Activated CD4-positive, alpha-beta T cell treated with anti-CD3 and anti-CD28 coated beads, Interleukin-2, Interleukin-6, amounts not matched to agents 100 ng/mL and 50 ng/mL, durations not matched to agents 16 hours and 8 hours (primary cell): Measurements from ENCODE around the gene GALNT16.
A peak's percentile ranks its signal among the peaks of the same experiment; 100 is the strongest.
"Not testable (repeated sequence)": the region's sequence is repeated elsewhere in the genome, so short reads cannot be mapped to it uniquely, and the experiment has no call there.

Experiments
- DNase-seq: peaks from one replicate; pipeline ENCODE4 v3.0.0-alpha.2; 2020

GALNT16 gene

DNA sequence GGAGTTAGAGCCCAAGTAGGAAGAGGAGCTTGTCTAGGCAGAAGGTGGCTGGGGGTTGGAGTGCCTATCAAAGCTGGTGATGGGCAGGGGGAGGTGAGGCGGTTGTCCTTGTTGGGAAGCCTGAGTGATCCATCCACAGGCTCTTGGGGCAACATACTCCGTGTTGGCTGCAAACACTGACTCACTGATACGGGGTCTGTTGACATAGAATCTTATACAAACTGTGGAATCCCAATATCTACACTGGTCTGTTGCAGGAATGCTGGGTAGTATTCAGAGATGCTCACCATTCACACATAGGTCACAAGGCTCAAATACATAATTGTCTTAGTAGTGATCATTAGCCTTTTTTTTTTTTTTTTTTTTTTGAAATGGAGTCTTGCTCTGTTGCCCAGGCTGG lies 112.2 kb downstream of the GALNT16 start:
- no peak for DNase-seq

- no peak for DNase-seq
Observed at GRCh38 chr14:69373104-69373503, 113.1 kb downstream of the GALNT16 start.

DNA sequence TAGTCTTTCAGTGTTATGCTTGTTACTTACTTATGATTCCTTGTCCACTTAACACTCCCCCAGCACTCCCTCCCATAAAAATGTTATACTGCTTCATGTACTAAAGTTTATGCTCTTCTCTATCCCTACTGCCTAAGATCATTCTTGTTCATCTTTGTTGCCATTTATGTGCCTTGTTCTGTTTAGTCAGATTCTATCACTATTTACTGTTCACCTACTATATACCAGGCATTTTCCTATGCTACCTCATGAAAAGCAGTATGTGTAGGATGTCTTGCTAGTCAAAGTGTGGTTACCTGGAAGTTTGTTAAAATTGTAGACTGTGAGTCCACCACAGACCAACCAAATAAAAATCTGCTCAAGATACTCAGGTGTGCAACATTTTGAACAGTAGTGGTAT lies 114.3 kb downstream of the GALNT16 start:
- no peak for DNase-seq

DNA sequence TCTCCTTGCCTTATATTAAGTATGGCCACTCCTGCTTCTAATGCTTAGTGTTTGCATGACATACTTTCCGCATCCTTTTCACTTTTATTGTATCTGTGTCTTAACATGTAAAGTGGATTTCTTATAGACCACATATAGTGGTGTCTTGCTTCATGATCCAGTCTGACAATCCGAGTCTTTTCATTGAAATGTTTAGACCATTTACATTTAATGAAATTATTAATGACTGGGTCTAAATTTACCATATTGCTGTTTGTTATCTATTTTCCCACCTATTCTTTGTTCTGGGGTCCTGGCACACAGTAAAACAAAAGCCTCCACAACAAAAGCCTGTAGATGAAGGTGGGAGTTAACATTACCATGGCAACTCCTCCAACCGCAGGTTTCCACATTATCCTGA lies 115.2 kb downstream of the GALNT16 start:
- DNase-seq, result no peak

DNA sequence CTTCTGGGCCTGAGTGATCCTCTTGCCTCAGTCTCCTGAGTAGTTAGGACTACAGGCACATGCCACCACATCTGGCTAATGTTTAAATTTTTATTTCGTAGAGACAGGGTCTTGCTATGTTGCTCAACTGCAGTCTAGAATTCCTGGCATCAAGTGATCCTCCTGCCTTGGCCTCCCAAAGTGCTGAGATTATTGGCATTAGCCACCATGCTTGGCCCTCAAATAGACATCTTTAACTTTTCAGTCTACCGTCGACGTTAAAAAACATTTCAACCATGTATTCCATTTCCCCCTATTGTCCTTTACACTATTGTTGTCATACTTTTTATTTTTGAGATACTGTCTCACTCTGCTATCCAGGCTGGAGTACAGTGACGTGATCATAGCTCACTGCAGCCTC lies 115.8 kb downstream of the GALNT16 start:
- DNase-seq, result no peak

DNA sequence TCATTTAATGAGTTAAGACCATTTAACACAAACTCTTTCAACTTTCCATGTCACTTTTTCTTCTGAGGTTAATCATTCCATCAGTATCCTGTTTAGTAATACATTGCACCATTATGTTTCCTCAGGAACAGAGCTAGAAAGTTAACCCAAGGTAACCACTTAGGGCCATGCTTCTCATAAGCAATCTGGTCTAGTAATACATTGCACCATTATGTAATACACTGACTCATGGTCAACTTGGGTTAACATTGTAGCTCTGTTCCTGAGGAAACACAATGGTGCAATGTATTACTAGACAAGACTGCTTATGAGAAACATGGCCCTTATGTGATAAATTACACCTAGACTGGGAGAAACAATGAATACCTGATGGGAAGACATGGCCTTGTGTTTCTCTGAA lies 116.5 kb downstream of the GALNT16 start:
- DNase-seq, result no peak

DNA sequence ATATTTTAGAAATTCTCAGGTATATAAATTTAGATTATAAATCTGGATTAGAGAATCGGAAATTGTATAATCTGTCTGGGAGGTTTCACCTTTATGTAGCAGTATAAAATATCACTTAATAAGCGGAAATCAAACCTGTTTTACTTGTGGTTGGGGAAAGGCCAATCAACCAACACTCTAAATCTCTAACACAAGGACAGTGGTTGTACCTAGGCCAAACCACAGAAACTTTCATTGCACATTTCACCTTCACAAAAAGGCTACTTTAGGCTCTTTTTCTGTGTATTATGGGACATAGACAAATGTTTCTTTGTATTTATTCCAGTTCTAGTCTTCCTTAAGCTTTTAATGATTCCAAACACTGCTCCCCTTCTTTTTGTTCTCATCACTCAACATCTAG lies 118.3 kb downstream of the GALNT16 start:
- DNase-seq, result no peak

- DNase-seq, result no peak
Observed at GRCh38 chr14:69387311-69387710, 127.4 kb downstream of the GALNT16 start.

DNA sequence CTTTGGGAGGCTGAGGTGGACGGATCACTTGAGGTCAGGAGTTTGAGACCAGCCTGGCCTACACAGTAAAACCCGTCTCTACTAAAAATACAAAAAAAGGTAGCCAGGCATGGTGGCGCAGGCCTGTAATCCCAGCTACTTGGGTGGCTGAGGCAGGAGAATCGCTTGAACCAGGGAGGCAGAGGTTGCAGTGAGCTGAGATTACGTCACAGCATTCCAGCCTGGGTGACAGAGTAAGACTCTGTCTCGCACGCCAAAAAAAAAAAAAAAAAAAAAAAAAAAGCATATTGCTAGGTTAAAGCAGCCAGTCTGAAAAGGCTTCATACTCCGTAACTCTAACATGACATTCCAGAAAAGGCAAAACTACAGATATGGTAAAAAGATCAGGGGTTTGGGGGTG lies 131.4 kb downstream of the GALNT16 start:
- DNase-seq, result not testable (repeated sequence)

GRCh38 chr14:69392481-69392880 lies 132.5 kb downstream of the GALNT16 start:
- DNase-seq, result no peak

DNA sequence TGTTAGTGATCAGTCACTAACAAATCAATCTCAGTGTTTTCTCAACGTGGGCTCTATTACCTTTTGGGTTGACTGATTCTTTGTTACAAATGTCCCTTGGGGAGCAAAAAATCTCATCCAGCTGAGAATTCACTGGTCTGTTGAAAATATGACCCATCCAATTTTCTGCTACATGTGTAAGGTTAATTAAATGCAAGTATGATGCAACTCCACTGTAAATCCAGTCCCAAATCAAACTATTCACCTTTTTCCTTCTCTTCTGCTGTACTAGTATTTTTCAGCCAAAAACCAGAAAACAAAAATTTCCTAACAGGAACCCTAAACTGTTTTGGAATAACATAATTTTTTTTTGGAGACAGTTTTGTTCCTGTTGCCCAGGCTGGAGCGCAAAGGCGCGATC lies 136.0 kb downstream of the GALNT16 start:
- DNase-seq, result no peak

- peak; percentile 95 for DNase-seq
Observed at GRCh38 chr14:69398053-69398817, 138.3 kb downstream of the GALNT16 start, which contains the start of the genes ERH and SLC39A9. TSS of gene ERH (minus strand) at chr14:69398299. CDS start at chr14:69398233, 66 bp downstream. TSS of gene SLC39A9 (plus strand) at chr14:69398692. CDS start at chr14:69399370, 678 bp downstream.

DNA sequence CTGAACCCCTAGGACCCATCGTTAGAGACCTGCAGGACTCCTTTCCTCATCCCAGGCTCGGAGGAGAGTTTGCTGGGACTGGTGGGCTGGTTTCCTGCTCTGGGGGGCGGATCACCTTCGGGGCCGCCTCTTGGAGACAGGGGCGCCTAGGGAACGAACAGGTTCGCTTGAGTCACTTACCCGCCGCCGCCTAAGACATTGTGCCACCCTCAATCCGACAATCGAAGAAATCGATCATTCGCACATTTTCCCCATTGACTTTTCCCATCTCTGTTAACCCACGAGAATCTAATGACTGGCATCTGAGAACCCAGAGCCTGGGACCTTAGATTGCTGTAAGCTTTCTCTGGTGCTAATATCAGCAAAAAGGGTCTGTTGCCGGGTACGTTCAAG lies 138.9 kb downstream of the GALNT16 start:
- DNase-seq, result no peak

DNA sequence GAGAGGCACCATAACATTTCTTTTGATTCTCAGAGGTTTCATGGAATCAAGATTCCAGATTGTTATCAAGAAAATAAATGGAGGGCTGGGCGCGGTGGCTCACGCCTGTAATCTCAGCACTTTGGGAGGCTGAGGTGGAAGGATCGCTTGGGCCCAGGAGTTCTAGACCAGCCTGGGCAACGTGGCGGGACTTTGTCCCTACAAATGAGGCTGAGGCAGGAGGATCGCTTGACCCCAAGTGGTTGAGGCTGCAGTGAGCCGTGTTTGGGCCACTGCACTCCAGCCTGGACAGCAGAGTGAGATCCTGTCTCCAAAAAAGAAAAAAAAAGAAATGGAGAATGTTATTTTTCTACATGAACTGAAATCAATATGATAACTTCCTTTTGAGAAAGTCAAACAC lies 139.8 kb downstream of the GALNT16 start:
- DNase-seq, result no peak

DNA sequence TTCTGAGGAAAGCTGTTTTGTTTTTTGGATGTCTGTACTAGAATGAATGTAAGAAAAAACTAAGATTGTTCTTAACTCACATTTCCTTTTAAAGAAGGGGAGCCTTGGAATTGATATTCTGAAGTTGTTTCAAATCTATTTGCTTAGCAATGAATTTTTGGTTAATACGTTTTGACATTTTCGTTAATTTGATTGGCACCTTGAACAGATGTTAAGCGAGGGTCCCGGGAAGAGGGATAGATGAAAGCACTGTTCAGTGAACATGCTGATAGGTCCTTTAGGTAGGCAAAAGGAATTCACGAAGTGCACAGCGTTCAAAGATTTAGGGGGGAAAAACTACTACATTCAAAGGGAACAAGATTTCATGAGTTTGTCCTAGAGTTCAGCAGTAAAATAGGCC lies 140.2 kb downstream of the GALNT16 start:
- no peak for DNase-seq

DNA sequence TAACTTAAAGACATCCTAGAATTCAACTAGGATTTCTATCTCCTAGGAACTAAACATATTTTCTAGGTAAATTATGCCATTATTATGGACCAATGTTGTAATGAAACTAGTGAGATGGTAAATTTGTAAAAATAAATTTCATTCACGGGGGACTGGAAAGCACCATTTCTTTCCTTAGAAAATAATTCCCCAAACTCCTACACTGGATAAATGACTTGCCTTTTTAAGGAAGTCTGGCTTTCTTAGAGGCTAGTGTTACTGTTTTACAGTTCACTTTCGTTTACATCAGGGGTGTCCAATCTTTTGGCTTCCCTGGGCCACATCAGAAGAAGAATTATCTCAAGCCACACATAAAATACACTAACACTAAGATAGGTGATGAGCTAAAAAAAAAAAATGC lies 141.9 kb downstream of the GALNT16 start:
- DNase-seq, result no peak

DNA sequence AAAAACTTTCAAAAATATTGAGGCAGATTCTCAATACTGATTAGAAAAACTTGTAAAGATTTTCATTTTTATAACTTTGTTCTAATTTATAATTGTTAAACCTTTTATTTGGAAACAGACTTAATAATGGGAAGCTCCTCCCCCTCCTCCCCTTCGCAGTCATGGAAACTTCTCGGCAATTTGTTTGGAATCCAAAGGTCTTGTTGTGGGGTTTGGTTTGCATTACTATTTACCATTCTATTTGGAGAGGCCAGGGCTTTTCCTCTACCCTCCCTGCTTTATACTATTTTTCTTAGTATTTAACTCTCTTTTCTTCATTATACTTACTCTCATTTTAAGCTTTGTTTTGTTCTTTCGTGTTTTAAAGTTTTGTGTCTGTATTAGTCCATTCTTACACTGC lies 144.5 kb downstream of the GALNT16 start:
- DNase-seq, result no peak

GRCh38 chr14:69404883-69405282 lies 144.9 kb downstream of the GALNT16 start:
- DNase-seq, result no peak

DNA sequence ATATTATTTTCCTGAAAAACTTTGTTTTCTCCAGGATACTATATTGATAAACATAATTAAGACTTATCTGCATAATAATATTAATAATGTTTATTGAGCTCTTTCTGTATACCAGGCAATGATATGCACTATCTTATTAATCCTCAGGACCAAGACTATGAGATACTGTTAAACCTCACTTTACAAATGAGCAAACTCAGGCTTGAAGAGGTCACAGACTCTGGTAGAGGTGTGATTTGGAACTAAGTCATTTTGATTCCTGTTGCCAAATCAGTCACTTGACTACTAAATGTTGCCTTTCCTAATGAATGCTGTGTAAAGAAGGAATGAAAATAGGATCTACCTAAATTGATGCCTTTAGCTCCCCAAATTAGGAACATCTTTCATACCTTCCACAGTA lies 145.8 kb downstream of the GALNT16 start:
- no peak for DNase-seq
